Brain microvascular endothelial cell (primary cell): Measurements from ENCODE around the gene FSHR.

Source experiments
- DNase-seq: peaks from one replicate; pipeline ENCODE4 v3.0.0-alpha.2; 2020
- H3K27ac ChIP-seq: fragments of 250-450 bp; sonication (Bioruptor Pico); 2 replicates; pipeline ENCODE4 v1.5.1; 2020; ENCODE audit warnings: mild to moderate bottlenecking, moderate library complexity
- H3K27me3 ChIP-seq: fragments of 250-450 bp; sonication (Bioruptor Pico); replicated peaks from 2 replicates; pipeline ENCODE4 v1.5.1; 2020; ENCODE audit warnings: mild to moderate bottlenecking
- H3K36me3 ChIP-seq: fragments of 250-450 bp; sonication (Bioruptor Pico); replicated peaks from 2 replicates; pipeline ENCODE4 v1.5.1; 2020; ENCODE audit warnings: mild to moderate bottlenecking
- H3K4me3 ChIP-seq: 2 replicates; pipeline ENCODE4 v1.5.1; 2011; ENCODE audit warnings: low read depth, mild to moderate bottlenecking, control low read depth, low read length, moderate library complexity
- in situ Hi-C: cut with HindIII; loops from 2 replicates; pipeline ENCODE4 v1.10.0; 2017; ENCODE audit warnings: low sequenced_read_pairs, low pct_ligation_motif_present
- TF ChIP-seq, protein P1 (sequence below): IDR thresholded peaks from 2 replicates; pipeline ENCODE4 v1.5.1; 2011; ENCODE audit warnings: low read depth, mild to moderate bottlenecking, moderate library complexity, low read length, control low read depth, inconsistent platforms; ENCODE audit errors: missing control alignments

Gene FSHR

DNA sequence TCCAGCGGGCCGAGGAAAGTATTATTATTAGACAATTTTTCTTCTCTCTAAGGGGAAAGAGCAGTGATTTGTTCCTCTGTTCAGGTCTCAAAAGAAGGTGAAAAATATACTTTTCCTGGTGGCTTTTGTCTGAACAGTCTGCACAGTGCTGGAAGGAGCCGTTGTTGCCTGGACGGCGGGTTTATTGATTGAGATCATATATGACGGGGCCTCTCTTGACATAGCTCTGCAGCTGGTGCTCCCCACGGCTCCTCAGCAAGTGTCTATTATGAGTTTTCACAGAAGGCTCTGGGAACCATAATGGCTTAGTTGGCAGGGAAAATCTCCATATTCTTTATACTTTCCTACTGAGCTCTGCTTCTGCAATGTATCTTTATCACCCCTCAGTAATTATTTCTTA is 42.9 kb downstream of the FSHR start:
- no peak for DNase-seq
- TF ChIP-seq, protein P1, sequence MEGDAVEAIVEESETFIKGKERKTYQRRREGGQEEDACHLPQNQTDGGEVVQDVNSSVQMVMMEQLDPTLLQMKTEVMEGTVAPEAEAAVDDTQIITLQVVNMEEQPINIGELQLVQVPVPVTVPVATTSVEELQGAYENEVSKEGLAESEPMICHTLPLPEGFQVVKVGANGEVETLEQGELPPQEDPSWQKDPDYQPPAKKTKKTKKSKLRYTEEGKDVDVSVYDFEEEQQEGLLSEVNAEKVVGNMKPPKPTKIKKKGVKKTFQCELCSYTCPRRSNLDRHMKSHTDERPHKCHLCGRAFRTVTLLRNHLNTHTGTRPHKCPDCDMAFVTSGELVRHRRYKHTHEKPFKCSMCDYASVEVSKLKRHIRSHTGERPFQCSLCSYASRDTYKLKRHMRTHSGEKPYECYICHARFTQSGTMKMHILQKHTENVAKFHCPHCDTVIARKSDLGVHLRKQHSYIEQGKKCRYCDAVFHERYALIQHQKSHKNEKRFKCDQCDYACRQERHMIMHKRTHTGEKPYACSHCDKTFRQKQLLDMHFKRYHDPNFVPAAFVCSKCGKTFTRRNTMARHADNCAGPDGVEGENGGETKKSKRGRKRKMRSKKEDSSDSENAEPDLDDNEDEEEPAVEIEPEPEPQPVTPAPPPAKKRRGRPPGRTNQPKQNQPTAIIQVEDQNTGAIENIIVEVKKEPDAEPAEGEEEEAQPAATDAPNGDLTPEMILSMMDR: no peak
- Histone ChIP-seq H3K27ac (no peak overlapping the region), H3K36me3 (no peaks in the 10 kb centered on the region), H3K27me3 (no peaks in the 10 kb centered on the region), H3K4me3 (no peak overlapping the region)
- in situ Hi-C loops: no loop called here

DNA sequence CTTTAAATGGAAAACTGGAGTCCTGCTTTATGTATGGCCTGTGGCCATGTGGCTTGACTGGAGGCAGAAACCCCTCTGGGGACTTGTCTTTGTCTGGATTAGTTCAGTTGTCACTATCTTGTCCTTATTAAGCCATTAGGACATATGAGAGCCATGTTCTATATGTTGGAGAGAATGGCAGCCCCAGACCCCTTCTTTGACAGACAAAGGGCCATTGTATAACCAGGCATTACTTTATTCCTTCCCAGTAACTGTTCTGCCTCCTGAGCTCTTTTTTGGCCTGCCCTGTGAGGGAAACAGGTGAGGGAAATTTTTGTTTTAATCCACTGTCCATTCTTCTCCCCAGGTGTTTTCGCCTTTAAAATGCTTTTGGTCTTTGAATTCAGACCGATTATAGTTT is 43.3 kb downstream of the FSHR start:
- Histone ChIP-seq H3K36me3 (no peaks in the 10 kb centered on the region), H3K27me3 (no peaks in the 10 kb centered on the region), H3K27ac (no peak overlapping the region), H3K4me3 (no peak overlapping the region)
- DNase-seq: no peak
- in situ Hi-C loops: no loop called here
- TF ChIP-seq, protein P1: no peak

DNA sequence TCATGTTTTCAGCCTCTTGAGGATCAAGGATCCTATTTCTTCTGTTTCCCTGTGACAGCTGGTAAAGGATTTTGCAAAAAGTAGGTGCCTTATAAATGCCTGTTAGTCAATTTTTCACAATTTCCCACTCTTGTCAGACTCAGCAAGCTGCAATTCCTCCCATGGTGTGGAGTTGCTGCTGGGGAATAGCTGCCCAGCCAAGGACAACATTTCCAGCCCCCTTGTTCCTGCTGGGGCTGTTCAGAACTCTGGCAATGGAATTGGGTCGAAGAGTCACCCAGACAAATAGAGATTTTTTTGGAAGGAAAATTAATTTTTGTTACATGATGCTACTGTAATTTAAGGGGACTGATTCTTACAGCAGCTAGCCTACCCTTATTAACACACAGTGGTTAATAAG is 43.7 kb downstream of the FSHR start:
- Histone ChIP-seq H3K36me3 (no peaks in the 10 kb centered on the region), H3K27me3 (no peaks in the 10 kb centered on the region), H3K27ac (no peak overlapping the region), H3K4me3 (no peak overlapping the region)
- in situ Hi-C loops: no loop called here
- TF ChIP-seq, protein P1: no peak
- DNase-seq: no peak

DNA sequence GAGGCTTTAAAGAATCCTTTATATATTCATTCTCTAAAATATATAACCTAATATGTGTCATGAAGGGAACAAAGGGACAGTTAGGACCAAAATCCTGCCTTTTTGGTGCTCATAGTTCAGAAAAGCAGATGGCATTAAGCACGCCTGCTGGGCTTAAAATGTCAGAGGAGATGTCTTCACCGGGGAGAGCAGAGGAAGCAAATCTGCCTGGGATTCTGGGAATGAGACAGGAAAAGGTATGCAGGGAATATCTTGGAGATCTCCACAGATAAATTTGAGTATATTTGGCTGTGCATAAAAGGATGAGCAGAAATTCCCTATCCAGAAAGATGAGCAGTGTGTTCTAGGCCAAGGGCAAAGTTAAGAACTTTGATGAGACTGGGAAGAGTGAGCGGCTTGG is 45.5 kb downstream of the FSHR start:
- Histone ChIP-seq H3K36me3 (no peaks in the 10 kb centered on the region), H3K27me3 (no peaks in the 10 kb centered on the region), H3K27ac (no peak overlapping the region), H3K4me3 (no peak overlapping the region)
- TF ChIP-seq, protein P1: no peak
- DNase-seq: no peak
- in situ Hi-C loops: no loop called here

DNA sequence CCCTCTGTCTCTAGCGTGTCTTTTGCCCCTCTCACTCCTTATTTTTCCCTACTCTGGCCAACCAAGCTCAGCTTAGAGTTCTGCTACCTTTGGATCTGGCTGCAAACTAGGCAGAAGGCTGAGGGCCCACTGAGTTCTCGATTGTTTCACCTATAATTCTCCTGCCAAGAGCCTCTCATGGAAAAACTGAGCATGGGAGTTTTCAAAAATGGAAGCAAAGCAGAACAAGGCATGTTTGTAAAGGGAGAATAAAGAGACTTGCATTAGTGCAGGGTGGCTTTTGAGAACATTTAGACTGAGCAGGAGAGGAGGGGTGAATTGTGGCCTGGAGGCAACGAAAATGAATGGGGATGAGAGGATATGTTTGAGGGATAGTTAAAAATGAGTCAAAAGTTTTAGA is 45.9 kb downstream of the FSHR start:
- in situ Hi-C loops: no loop called here
- no peak overlapping the region for H3K4me3 ChIP-seq
- no peaks in the 10 kb centered on the region for H3K36me3 ChIP-seq
- TF ChIP-seq, protein P1: no peak
- no peaks in the 10 kb centered on the region for H3K27me3 ChIP-seq
- no peak overlapping the region for H3K27ac ChIP-seq
- DNase-seq: no peak

DNA sequence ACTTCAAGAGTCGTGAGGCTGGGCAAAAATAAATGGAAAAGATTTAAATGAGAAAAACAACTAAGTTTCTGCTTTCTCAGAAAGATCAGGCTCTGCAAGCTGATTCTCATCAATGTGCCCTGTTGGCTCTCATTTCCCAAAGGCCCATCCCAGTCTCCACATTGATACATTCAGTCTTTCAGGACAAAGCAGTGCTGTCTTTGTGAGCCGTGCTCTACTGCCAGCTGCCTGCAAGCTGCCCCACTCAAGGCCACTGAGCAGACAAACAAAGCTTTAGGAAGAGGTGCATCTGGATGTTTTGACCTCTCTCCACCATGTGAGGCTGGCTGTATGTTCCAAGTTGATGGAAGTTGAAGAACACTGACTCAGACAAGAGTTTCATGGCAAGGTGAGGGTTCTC is 48.8 kb downstream of the FSHR start:
- Histone ChIP-seq H3K27ac (no peak overlapping the region), H3K36me3 (no peaks in the 10 kb centered on the region), H3K4me3 (no peak overlapping the region), H3K27me3 (no peaks in the 10 kb centered on the region)
- TF ChIP-seq, protein P1: no peak
- no peak for DNase-seq
- in situ Hi-C loops: no loop called here
